H1 (cell line): ENCODE results near the gene SNX13. TPM values are rescaled to one million over a fixed set of nuclear protein-coding genes. Genes with fewer than 3 reads are reported as not detected.

ENCODE experiments used
- CTCF ChIA-PET: fragments of 300-600 bp; sonication (Branson Sonifier 250); formaldehyde crosslinking; loops from one replicate; lab custom pipeline; 2021; ENCODE audit not compliant: partially characterized antibody; lab: Charles Lee
- POLR2A ChIA-PET: fragments of 300-600 bp; sonication (Branson Sonifier 250); formaldehyde crosslinking; loops from one replicate; lab custom pipeline; 2021; ENCODE audit warnings: inconsistent platforms; ENCODE audit not compliant: partially characterized antibody; lab: Charles Lee
- DNase-seq, 2 experiments: peaks; one replicate each; pipeline versions ENCODE4 v3.0.0 to v3.0.0-alpha.2; 2010 to 2022; ENCODE audit warnings: low spot score in 2 of 2, low read depth in 1 of 2, mixed read lengths in 1 of 2
- FAIRE-seq: peaks from 2 replicates; lab custom pipeline; 2011; peaks lifted over from hg19 to GRCh38; lab: Jason Lieb, UNC
- H2AFZ ChIP-seq: 2 replicates; pipeline ENCODE4 v1.8.1; 2012; ENCODE audit warnings: low read length, inconsistent platforms
- H2AK5ac ChIP-seq: 2 replicates; pipeline ENCODE4 v1.6.1; 2013; ENCODE audit warnings: low read depth, low read length
- H2BK120ac ChIP-seq: replicated peaks from 2 replicates; pipeline ENCODE3; 2013; ENCODE audit warnings: low read depth, low read length, inconsistent platforms
- H2BK12ac ChIP-seq: 2 replicates; pipeline ENCODE4 v1.6.1; 2013; ENCODE audit warnings: low read depth, low read length
- H2BK15ac ChIP-seq: 2 replicates; pipeline ENCODE4 v1.6.1; 2013; ENCODE audit warnings: low read length
- H2BK20ac ChIP-seq: 2 replicates; pipeline ENCODE4 v1.6.1; 2013; ENCODE audit warnings: low read length
- H2BK5ac ChIP-seq: 2 replicates; pipeline ENCODE4 v1.6.1; 2013; ENCODE audit warnings: low read depth, low read length
- H3K14ac ChIP-seq: 2 replicates; pipeline ENCODE4 v1.6.1; 2013; ENCODE audit warnings: inconsistent platforms; ENCODE audit not compliant: insufficient read length
- H3K18ac ChIP-seq: 2 replicates; pipeline ENCODE4 v1.6.1; 2013; ENCODE audit warnings: low read length; ENCODE audit errors: extremely low read depth
- H3K23ac ChIP-seq: 2 replicates; pipeline ENCODE4 v1.6.1; 2013; ENCODE audit warnings: inconsistent platforms; ENCODE audit not compliant: insufficient read length
- H3K23me2 ChIP-seq: 2 replicates; pipeline ENCODE4 v1.6.1; 2013; ENCODE audit warnings: low read depth, low read length
- H3K27ac ChIP-seq: 2 replicates; pipeline ENCODE4 v1.6.1; 2011; ENCODE audit warnings: low read depth, low read length, inconsistent platforms
- H3K27me3 ChIP-seq, 4 experiments: replicated peaks in 1 of 4; 1 replicate in 1 of 4; 2 replicates in 3 of 4; pipeline versions ENCODE4 v1.6.1 to v1.8.1; 2011 to 2013; ENCODE audit warnings: low read length in 3 of 4, mild to moderate bottlenecking in 3 of 4, inconsistent platforms in 2 of 4, mixed read lengths in 2 of 4, moderate library complexity in 1 of 4; ENCODE audit not compliant: control insufficient read depth in 3 of 4, insufficient read depth in 3 of 4; ENCODE audit errors: extremely low read depth in 1 of 4
- H3K36me3 ChIP-seq, 4 experiments: 2 replicates each; pipeline versions ENCODE4 v1.6.1 to v1.8.1; 2011 to 2013; ENCODE audit warnings: mild to moderate bottlenecking in 4 of 4, low read length in 3 of 4, moderate library complexity in 2 of 4, control low read depth in 1 of 4, inconsistent platforms in 1 of 4; ENCODE audit not compliant: insufficient read depth in 4 of 4, control insufficient read depth in 2 of 4
- H3K4ac ChIP-seq: replicated peaks from 2 replicates; pipeline ENCODE3; 2013; ENCODE audit warnings: low read length, low read depth, mixed read lengths, inconsistent platforms; ENCODE audit not compliant: insufficient read length
- H3K4me1 ChIP-seq, 4 experiments: replicated peaks in 1 of 4; 1 replicate in 1 of 4; 2 replicates in 3 of 4; pipeline versions ENCODE4 v1.6.1 to v1.8.1; 2011 to 2013; ENCODE audit warnings: low read length in 3 of 4, inconsistent platforms in 2 of 4, mixed read lengths in 1 of 4; ENCODE audit not compliant: insufficient read depth in 4 of 4, control insufficient read depth in 3 of 4
- H3K4me2 ChIP-seq, 2 experiments: 2 replicates each; pipeline versions ENCODE4 v1.6.1 to v1.8.1; 2011 to 2013; ENCODE audit warnings: low read depth in 2 of 2, low read length in 2 of 2, control low read depth in 1 of 2, inconsistent platforms in 1 of 2, mild to moderate bottlenecking in 1 of 2; ENCODE audit not compliant: insufficient read depth in 1 of 2
- H3K4me3 ChIP-seq, 4 experiments: fragments of 200-600, 300-600 bp in 1 of 4; sonication (generic), shearing (Covaris generic), sonication (Bioruptor Twin) in 1 of 4; 2 replicates each; pipeline versions ENCODE4 v1.5.1 to v1.8.1; 2011 to 2016; ENCODE audit warnings: low read length in 4 of 4, low read depth in 3 of 4, control low read depth in 2 of 4, inconsistent platforms in 2 of 4, mild to moderate bottlenecking in 2 of 4, mixed read lengths in 1 of 4, moderate library complexity in 1 of 4; ENCODE audit not compliant: insufficient read depth in 2 of 4; ENCODE audit errors: extremely low read depth in 1 of 4
- H3K56ac ChIP-seq: replicated peaks from 2 replicates; pipeline ENCODE3; 2013; ENCODE audit warnings: low read depth, mild to moderate bottlenecking, mixed read lengths, low read length, inconsistent platforms; ENCODE audit not compliant: insufficient read length
- H3K79me1 ChIP-seq: 2 replicates; pipeline ENCODE4 v1.6.1; 2013; ENCODE audit warnings: low read depth, low read length, control low read depth
- H3K79me2 ChIP-seq, 2 experiments: 2 replicates each; pipeline versions ENCODE4 v1.6.1 to v1.8.1; 2012 to 2013; ENCODE audit warnings: low read length in 2 of 2, mild to moderate bottlenecking in 2 of 2, inconsistent platforms in 1 of 2; ENCODE audit not compliant: insufficient read depth in 2 of 2, control insufficient read depth in 1 of 2
- H3K9ac ChIP-seq, 4 experiments: replicated peaks in 1 of 4; 1 replicate in 1 of 4; 2 replicates in 3 of 4; pipeline versions ENCODE4 v1.6.1 to v1.8.1; 2011 to 2013; ENCODE audit warnings: low read depth in 3 of 4, low read length in 3 of 4, control low read depth in 2 of 4, mild to moderate bottlenecking in 2 of 4, moderate library complexity in 2 of 4, inconsistent platforms in 1 of 4; ENCODE audit errors: extremely low read depth in 1 of 4
- H3K9me3 ChIP-seq, 2 experiments: 2 replicates each; pipeline versions ENCODE4 v1.6.1 to v1.8.1; 2012 to 2013; ENCODE audit warnings: mild to moderate bottlenecking in 2 of 2, moderate library complexity in 2 of 2, control low read depth in 1 of 2, inconsistent platforms in 1 of 2, low read depth in 1 of 2, low read length in 1 of 2, mixed read lengths in 1 of 2; ENCODE audit not compliant: insufficient read depth in 2 of 2
- H4K20me1 ChIP-seq, 2 experiments: replicated peaks in 1 of 2; 2 replicates each; pipeline versions ENCODE3 to v1.8.1; 2011 to 2013; ENCODE audit warnings: inconsistent platforms in 2 of 2, low read length in 2 of 2, mild to moderate bottlenecking in 1 of 2; ENCODE audit not compliant: insufficient read depth in 2 of 2, control insufficient read depth in 1 of 2
- H4K5ac ChIP-seq: 2 replicates; pipeline ENCODE4 v1.6.1; 2013; ENCODE audit warnings: low read length, low read depth, mixed read lengths, inconsistent platforms; ENCODE audit not compliant: insufficient read length
- H4K8ac ChIP-seq: 2 replicates; pipeline ENCODE4 v1.8.0; 2013; ENCODE audit warnings: mild to moderate bottlenecking, moderate library complexity, low read length, inconsistent platforms; ENCODE audit not compliant: insufficient read depth; ENCODE audit errors: extremely low read depth
- H4K91ac ChIP-seq: replicated peaks from 2 replicates; pipeline ENCODE3; 2013; ENCODE audit warnings: low read length, mixed read lengths, inconsistent platforms; ENCODE audit not compliant: insufficient read length
- CHD1 ChIP-seq: IDR thresholded peaks from 2 replicates; pipeline ENCODE4 v1.6.1; 2012; ENCODE audit warnings: low read depth, low read length, improper control_type of control experiment
- RAD21 ChIP-seq, 2 experiments: IDR thresholded peaks in 1 of 2; conservative IDR thresholded peaks in 1 of 2; 2 replicates each; pipeline ENCODE4 v1.6.1; 2011; ENCODE audit warnings: low read depth in 2 of 2, low read length in 2 of 2, improper control_type of control experiment in 1 of 2, inconsistent platforms in 1 of 2, mild to moderate bottlenecking in 1 of 2, moderate library complexity in 1 of 2
- WGBS, 2 experiments: shearing (Covaris generic) in 1 of 2; methylation state at CpG; one replicate each; pipeline versions ENCODE4 v1.1.6 to v1.1.7; 2013 to 2015; ENCODE audit warnings: low lambda C conversion rate in 2 of 2, mixed read lengths in 2 of 2, inconsistent platforms in 1 of 2, low coverage in 1 of 2, missing lambda C conversion rate in 1 of 2; ENCODE audit not compliant: insufficient replicate concordance in 2 of 2, insufficient coverage in 1 of 2, insufficient read length in 1 of 2; ENCODE audit errors: extremely low coverage in 1 of 2, missing lambda C conversion rate in 1 of 2; 5-methylcytosine and 5-hydroxymethylcytosine counted together
- polyA plus RNA-seq, 7 experiments: library from polyadenylated mRNA; depleted of rRNA in 3 of 7; stranded (reverse) in 5 of 7; unstranded in 2 of 7; fragments of >200 nt in 5 of 7; fragments of 200-250 nt in 2 of 7; gene quantifications; 1 replicate in 5 of 7; 2 replicates in 1 of 7; 4 replicates in 1 of 7; pipeline versions ENCODE4 v1.2.1 to v1.2.3, GENCODE V29; 2011 to 2013; ENCODE audit warnings: missing spikeins in 2 of 7, mixed read lengths in 2 of 7
- total RNA-seq: library from RNA; stranded (reverse); fragmentation: NEBNext Ultra II Directional; extraction: Animal tissue kit (Norgen Biotek cat#: 25700); gene quantifications from 2 replicates; pipeline ENCODE4 v1.2.1, GENCODE V29; 2021

Gene SNX13
- total and polyA plus RNA-seq, 2 of the 8 experiments (the other 6 are each of a cell fraction or from before 2014, with no cell fraction given) = 5.5 to 27.4 TPM

GRCh38 chr7:17940951-17941431, 697 bp upstream of the SNX13 start:
- Histone ChIP-seq H2BK12ac (no peak overlapping the region), H2AK5ac (no peak overlapping the region), H4K91ac (no peak overlapping the region), H3K56ac (no peak overlapping the region), H3K4me1 (peaks cover 0 to 2% (median 0%) of the 10 kb centered on the region in 4 experiments; a peak in 1 of 7 replicates), H3K23ac (no peak overlapping the region), H4K20me1 (no peaks in the 10 kb centered on the region), H2BK120ac (no peak overlapping the region), H3K27ac (peak overlapping the region; percentile 83), H3K18ac (peak overlapping the region; percentile 74), H3K36me3 (no peaks in the 10 kb centered on the region), H2BK20ac (peak overlapping the region; percentile 48; the same call in 1 of the 2 replicates), H2BK15ac (no peak overlapping the region), H3K4me3 (peak overlapping the region; percentile 93 to 98 (median 97)), H2BK5ac (no peak overlapping the region; the same call in 1 of the 2 replicates), H3K79me2 (peaks cover 0 to 41% of the 10 kb centered on the region in 2 experiments; a peak in 3 of 4 replicates), H3K27me3 (no peaks in the 10 kb centered on the region), H3K9ac (peak overlapping the region; percentile 70 to 90 (median 82)), H2AFZ (peak overlapping the region; percentile 72), H3K4me2 (peak overlapping the region; percentile 89 to 92), H3K14ac (no peak overlapping the region), H3K79me1 (0 out of 2 replicates have a peak, but pooled peaks cover 5% of the 10 kb centered on the region), H4K5ac (peak overlapping the region; percentile 65), H3K23me2 (peaks cover 8% of the 10 kb centered on the region), H4K8ac (peak overlapping the region; percentile 95; the same call in 1 of the 2 replicates), H3K9me3 (no peaks in the 10 kb centered on the region), H3K4ac (no peak overlapping the region)
- FAIRE-seq = no peak
- 9% methylated on average over 12 of the region's 12 CpGs; no CpG with 5 or more reads in 1 of the 2 experiments for WGBS, 2 experiments
- POLR2A ChIA-PET = interaction anchor here (1.7 kb wide), 1 partner anchor 14 kb away, joined by 5 read pairs; no protein-coding TSS in a partner anchor
- no peak for DNase-seq
- CTCF ChIA-PET = no interaction called here
- TF ChIP-seq CHD1 (no peak), RAD21 (IDR thresholded peaks at IDR 0.05 in 1 of 2, conservative IDR thresholded peaks at IDR 0.05 in 1 of 2; ENCODE audit: low read depth in 2 of 2, low read length in 2 of 2) (no peak)
